Measurements from ENCODE around the gene EVC. TPM values are rescaled to one million over a fixed set of nuclear protein-coding genes. Genes with fewer than 3 reads are reported as not detected.

The EVC gene
- total and polyA plus RNA-seq, 2 of the 8 experiments (the other 6 are each of a cell fraction or from before 2014, with no cell fraction given) = 2.6 to 9.8 TPM

DNA sequence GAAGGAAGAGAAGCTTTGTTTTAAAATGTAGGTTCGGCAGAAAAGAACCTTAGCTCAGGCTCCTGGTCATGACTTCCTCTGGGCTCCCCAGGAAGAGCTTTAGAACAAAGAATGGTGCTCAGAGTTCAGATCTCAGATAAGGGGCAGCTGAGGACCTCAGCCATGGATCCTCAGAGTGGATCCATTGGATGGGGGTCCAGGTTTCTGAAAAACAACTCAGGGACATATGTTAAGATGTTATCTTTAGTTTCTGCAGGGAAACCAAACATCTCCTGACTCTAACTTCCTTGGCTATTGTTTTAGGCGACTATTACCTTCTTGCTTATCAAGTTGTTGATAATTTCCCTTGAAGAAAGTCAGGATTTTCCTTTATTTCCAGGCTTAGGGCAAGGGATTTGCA, 5.4 kb downstream of the EVC start:
- Histone ChIP-seq H2AFZ (ENCODE audit: low read length) (no peak overlapping the region), H3K23ac (ENCODE audit: insufficient read length) (no peak overlapping the region), H2BK12ac (ENCODE audit: low read depth, low read length) (no peak overlapping the region), H2BK15ac (ENCODE audit: low read length) (no peak overlapping the region), H3K4ac (replicated peaks; ENCODE audit: insufficient read length, low read depth, low read length) (no peak overlapping the region), H2BK120ac (replicated peaks; ENCODE audit: low read depth, low read length) (no peak overlapping the region), H3K18ac (ENCODE audit: extremely low read depth, low read length) (no peak overlapping the region), H4K5ac (ENCODE audit: insufficient read length, low read depth, low read length) (no peak overlapping the region), H3K36me3 (ENCODE audit: control insufficient read depth in 2 of 4, insufficient read depth in 4 of 4, low read length in 3 of 4) (peaks cover 0 to 7% (median under 1%) of the 10 kb centered on the region in 4 experiments; a peak in 2 of 8 replicates), H3K27ac (ENCODE audit: low read depth, low read length) (no peak overlapping the region), H2BK20ac (ENCODE audit: low read length) (no peak overlapping the region), H3K27me3 (replicated peaks in 1 of 4; ENCODE audit: control insufficient read depth in 3 of 4, extremely low read depth in 1 of 4, insufficient read depth in 3 of 4, low read length in 3 of 4) (peaks cover 0 to 12% (median 3%) of the 10 kb centered on the region in 4 experiments; a peak in 3 of 7 replicates), H2BK5ac (ENCODE audit: low read depth, low read length) (no peak overlapping the region), H2AK5ac (ENCODE audit: low read depth, low read length) (no peak overlapping the region), H3K9me3 (ENCODE audit: insufficient read depth in 2 of 2, low read depth in 1 of 2, low read length in 1 of 2) (peaks cover 3 to 6% of the 10 kb centered on the region in 2 experiments; a peak in 2 of 4 replicates), H3K79me2 (ENCODE audit: control insufficient read depth in 1 of 2, insufficient read depth in 2 of 2, low read length in 2 of 2) (no peaks in the 10 kb centered on the region), H3K4me1 (replicated peaks in 1 of 4; ENCODE audit: control insufficient read depth in 3 of 4, insufficient read depth in 4 of 4, low read length in 3 of 4) (peaks cover 0 to 7% (median 3%) of the 10 kb centered on the region in 4 experiments; a peak in 6 of 7 replicates), H3K79me1 (ENCODE audit: low read depth, low read length) (no peaks in the 10 kb centered on the region), H4K8ac (ENCODE audit: extremely low read depth, insufficient read depth, low read length) (no peak overlapping the region), H3K9ac (replicated peaks in 1 of 4; ENCODE audit: extremely low read depth in 1 of 4, low read depth in 3 of 4, low read length in 3 of 4) (no peak overlapping the region), H3K4me3 (ENCODE audit: extremely low read depth in 1 of 4, insufficient read depth in 2 of 4, low read depth in 3 of 4, low read length in 4 of 4) (no peak overlapping the region), H3K4me2 (ENCODE audit: insufficient read depth in 1 of 2, low read depth in 2 of 2, low read length in 2 of 2) (no peak overlapping the region), H3K56ac (replicated peaks; ENCODE audit: insufficient read length, low read depth, low read length) (no peak overlapping the region), H4K91ac (replicated peaks; ENCODE audit: insufficient read length, low read length) (no peak overlapping the region), H3K14ac (ENCODE audit: insufficient read length) (no peak overlapping the region), H4K20me1 (replicated peaks in 1 of 2; ENCODE audit: control insufficient read depth in 1 of 2, insufficient read depth in 2 of 2, low read length in 2 of 2) (peaks cover 4 to 7% of the 10 kb centered on the region in 2 experiments), H3K23me2 (ENCODE audit: low read depth, low read length) (peaks cover 6% of the 10 kb centered on the region; the same call in 1 of the 2 replicates)
- CTCF ChIA-PET (ENCODE audit: partially characterized antibody) = interaction anchor here (1.2 to 2.3 kb wide), 3 partner anchors 74 to 317 kb away, joined by 3 to 9 read pairs (median 4); no protein-coding TSS in a partner anchor
- POLR2A ChIA-PET (ENCODE audit: partially characterized antibody) = no interaction called here
- DNase-seq (ENCODE audit: low read depth in 1 of 2, low spot score in 2 of 2) = no peak
- 95% methylated on average over 2 of the region's 2 CpGs; no CpG with 5 or more reads in 1 of the 2 experiments for WGBS, 2 experiments (ENCODE audit: extremely low coverage in 1 of 2, insufficient coverage in 1 of 2, insufficient read length in 1 of 2, insufficient replicate concordance in 2 of 2, low coverage in 1 of 2, low lambda C conversion rate in 2 of 2, missing lambda C conversion rate in 1 of 2)
- no peak for FAIRE-seq
- TF ChIP-seq RXRA (IDR thresholded peaks at IDR 0.05; ENCODE audit: insufficient read depth, low read depth, low read length) = no peak
- no peak for TF ChIP-seq KDM4A (IDR thresholded peaks at IDR 0.05; ENCODE audit: low read depth, low read length, severe bottlenecking)
- TF ChIP-seq, protein P1, sequence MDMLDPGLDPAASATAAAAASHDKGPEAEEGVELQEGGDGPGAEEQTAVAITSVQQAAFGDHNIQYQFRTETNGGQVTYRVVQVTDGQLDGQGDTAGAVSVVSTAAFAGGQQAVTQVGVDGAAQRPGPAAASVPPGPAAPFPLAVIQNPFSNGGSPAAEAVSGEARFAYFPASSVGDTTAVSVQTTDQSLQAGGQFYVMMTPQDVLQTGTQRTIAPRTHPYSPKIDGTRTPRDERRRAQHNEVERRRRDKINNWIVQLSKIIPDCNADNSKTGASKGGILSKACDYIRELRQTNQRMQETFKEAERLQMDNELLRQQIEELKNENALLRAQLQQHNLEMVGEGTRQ (IDR thresholded peaks at IDR 0.05; ENCODE audit: low read length) = no peak
- TF ChIP-seq CHD1 (IDR thresholded peaks at IDR 0.05; ENCODE audit: low read depth, low read length) = no peak
- TF ChIP-seq POU5F1 (IDR thresholded peaks at IDR 0.05; ENCODE audit: low read depth, low read length) = no peak
- TF ChIP-seq HDAC6 (IDR thresholded peaks at IDR 0.05; ENCODE audit: low read depth, low read length) = no peak
- no peak for TF ChIP-seq NRF1 (IDR thresholded peaks at IDR 0.05; ENCODE audit: low read depth, low read length)
- TF ChIP-seq EGR1 (IDR thresholded peaks at IDR 0.05; ENCODE audit: borderline replicate concordance, low read depth, low read length) = no peak
- no peak for TF ChIP-seq CHD2 (IDR thresholded peaks at IDR 0.05; ENCODE audit: low read length)
- TF ChIP-seq SP1 (IDR thresholded peaks at IDR 0.05; ENCODE audit: low read depth, low read length) = no peak
- TF ChIP-seq, protein P2, sequence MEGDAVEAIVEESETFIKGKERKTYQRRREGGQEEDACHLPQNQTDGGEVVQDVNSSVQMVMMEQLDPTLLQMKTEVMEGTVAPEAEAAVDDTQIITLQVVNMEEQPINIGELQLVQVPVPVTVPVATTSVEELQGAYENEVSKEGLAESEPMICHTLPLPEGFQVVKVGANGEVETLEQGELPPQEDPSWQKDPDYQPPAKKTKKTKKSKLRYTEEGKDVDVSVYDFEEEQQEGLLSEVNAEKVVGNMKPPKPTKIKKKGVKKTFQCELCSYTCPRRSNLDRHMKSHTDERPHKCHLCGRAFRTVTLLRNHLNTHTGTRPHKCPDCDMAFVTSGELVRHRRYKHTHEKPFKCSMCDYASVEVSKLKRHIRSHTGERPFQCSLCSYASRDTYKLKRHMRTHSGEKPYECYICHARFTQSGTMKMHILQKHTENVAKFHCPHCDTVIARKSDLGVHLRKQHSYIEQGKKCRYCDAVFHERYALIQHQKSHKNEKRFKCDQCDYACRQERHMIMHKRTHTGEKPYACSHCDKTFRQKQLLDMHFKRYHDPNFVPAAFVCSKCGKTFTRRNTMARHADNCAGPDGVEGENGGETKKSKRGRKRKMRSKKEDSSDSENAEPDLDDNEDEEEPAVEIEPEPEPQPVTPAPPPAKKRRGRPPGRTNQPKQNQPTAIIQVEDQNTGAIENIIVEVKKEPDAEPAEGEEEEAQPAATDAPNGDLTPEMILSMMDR (IDR thresholded peaks at IDR 0.05; ENCODE audit: control extremely low read depth in 1 of 3, insufficient read depth in 1 of 3, low read depth in 1 of 3, low read length in 3 of 3) = no peak

All from H1 (cell line).